Stomach (tissue), 9 donors: ENCODE measurements around the gene FSIP1. TPM values are rescaled to one million over a fixed set of nuclear protein-coding genes. Genes with fewer than 3 reads are reported as not detected.
A peak's percentile ranks its signal among the peaks of the same experiment; 100 is the strongest.

Experiments used
- DNase-seq, 2 donors: peaks; one replicate each; pipeline versions ENCODE4 v3.0.0 to v3.0.0-alpha.2; 2013 to 2019
- H3K27ac ChIP-seq, 5 donors: fragments of 200-600 bp in 4 of 5; sonication (generic) in 4 of 5; one replicate each; pipeline ENCODE4 v1.5.1; 2013 to 2019; ENCODE audit warnings: mild to moderate bottlenecking in 1 of 5, moderate library complexity in 1 of 5
- H3K27me3 ChIP-seq, 3 donors: fragments of 200-600 bp; sonication (generic); one replicate each; pipeline ENCODE4 v1.5.1; 2017 to 2019; ENCODE audit warnings: mixed run types in 1 of 3
- H3K36me3 ChIP-seq, 4 donors: fragments of 200-600 bp; sonication (generic); 1 replicate in 3 of 4; 2 replicates in 1 of 4; pipeline ENCODE4 v1.5.1; 2016 to 2019
- H3K4me1 ChIP-seq, 4 donors: fragments of 200-600 bp; sonication (generic); one replicate each; pipeline ENCODE4 v1.5.1; 2016 to 2019
- H3K4me3 ChIP-seq, 4 donors: fragments of 200-600 bp; sonication (generic) in 3 of 4; one replicate each; pipeline ENCODE4 v1.5.1; 2016 to 2019; ENCODE audit warnings: mild to moderate bottlenecking in 1 of 4
- H3K9me3 ChIP-seq, 4 donors: fragments of 200-600 bp; sonication (generic); one replicate each; pipeline ENCODE4 v1.5.1; 2016 to 2019
- EP300 ChIP-seq: sonication (generic); formaldehyde crosslinking; IDR thresholded peaks from one replicate; pipeline ENCODE4 v1.6.1; 2017; ENCODE audit warnings: antibody characterized with exemption
- POLR2A ChIP-seq, 4 donors: fragments of 450-650 bp; IDR thresholded peaks; one replicate each; pipeline ENCODE4 v1.6.1; 2016; ENCODE audit warnings: antibody characterized with exemption in 4 of 4, control low read depth in 2 of 4, mild to moderate bottlenecking in 1 of 4, moderate library complexity in 1 of 4
- POLR2AphosphoS5 ChIP-seq, 3 donors: sonication (generic); formaldehyde crosslinking; IDR thresholded peaks; one replicate each; pipeline ENCODE4 v1.6.1; 2016; ENCODE audit warnings: antibody characterized with exemption in 3 of 3
- WGBS, 5 donors: extraction: QIAGEN DNeasy Blood & Tissue Kit in 3 of 5; methylation state at CpG; one replicate each; pipeline versions ENCODE4 v1.1.5 to v1.1.7; 2013 to 2018; 5-methylcytosine and 5-hydroxymethylcytosine counted together
- intact Hi-C: fragments of 100-400 bp; cut with DNase I; formaldehyde crosslinking; loops from one replicate; pipeline ENCODE4 v1.15.1; 2023; ENCODE audit warnings: low total_unique reads
- polyA plus RNA-seq, 3 donors: library from polyadenylated mRNA; stranded (reverse); fragments of 200-250 nt; gene quantifications; one replicate each; pipeline ENCODE4 v1.2.3, GENCODE V29; 2013
- total RNA-seq, 5 donors: library from RNA; depleted of rRNA; stranded (reverse); fragments of >200 nt; gene quantifications; one replicate each; pipeline versions ENCODE4 v1.1.0 to v1.2.3, GENCODE V29; 2014 to 2016
- TF ChIP-seq, protein P1 (sequence below), 7 experiments: fragments of 450-650 bp in 4 of 7; fragments of 200-600 bp in 3 of 7; sonication (generic) in 3 of 7; IDR thresholded peaks; one replicate each; pipeline ENCODE4 v1.5.1; 2016 to 2019; ENCODE audit warnings: antibody characterized with exemption in 7 of 7, control low read depth in 2 of 7, mild to moderate bottlenecking in 1 of 7
- donor health status: healthy with polysubstance abuse.
- donor health status: Bipolar disorder and iron deficiency.
- donor health status: healthy.

Gene FSIP1
- total and polyA plus RNA-seq, 8 donors: 0.08 to 141 (median 0.66) TPM

DNA sequence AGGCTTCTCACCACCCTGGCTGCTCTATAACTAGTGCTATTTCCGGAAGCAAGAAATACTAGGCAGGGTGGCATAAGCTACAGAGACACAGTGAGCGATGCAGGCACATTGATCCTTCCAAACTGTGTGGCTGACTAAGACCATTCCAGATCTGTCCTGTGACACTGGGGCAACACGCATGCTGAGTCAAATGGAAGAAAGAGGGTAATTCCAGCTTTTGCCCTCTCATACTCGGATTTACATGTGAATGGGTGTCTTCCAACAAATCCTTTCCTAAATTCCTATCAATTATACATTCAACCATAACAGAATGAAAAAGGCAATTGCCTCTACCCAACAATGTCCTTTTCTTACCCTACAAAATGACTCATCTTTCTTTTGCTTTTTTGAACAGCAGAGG lies 5.1 kb downstream of the FSIP1 start:
- TF ChIP-seq, protein P1, sequence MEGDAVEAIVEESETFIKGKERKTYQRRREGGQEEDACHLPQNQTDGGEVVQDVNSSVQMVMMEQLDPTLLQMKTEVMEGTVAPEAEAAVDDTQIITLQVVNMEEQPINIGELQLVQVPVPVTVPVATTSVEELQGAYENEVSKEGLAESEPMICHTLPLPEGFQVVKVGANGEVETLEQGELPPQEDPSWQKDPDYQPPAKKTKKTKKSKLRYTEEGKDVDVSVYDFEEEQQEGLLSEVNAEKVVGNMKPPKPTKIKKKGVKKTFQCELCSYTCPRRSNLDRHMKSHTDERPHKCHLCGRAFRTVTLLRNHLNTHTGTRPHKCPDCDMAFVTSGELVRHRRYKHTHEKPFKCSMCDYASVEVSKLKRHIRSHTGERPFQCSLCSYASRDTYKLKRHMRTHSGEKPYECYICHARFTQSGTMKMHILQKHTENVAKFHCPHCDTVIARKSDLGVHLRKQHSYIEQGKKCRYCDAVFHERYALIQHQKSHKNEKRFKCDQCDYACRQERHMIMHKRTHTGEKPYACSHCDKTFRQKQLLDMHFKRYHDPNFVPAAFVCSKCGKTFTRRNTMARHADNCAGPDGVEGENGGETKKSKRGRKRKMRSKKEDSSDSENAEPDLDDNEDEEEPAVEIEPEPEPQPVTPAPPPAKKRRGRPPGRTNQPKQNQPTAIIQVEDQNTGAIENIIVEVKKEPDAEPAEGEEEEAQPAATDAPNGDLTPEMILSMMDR (IDR thresholded peaks at IDR 0.05): no peak
- TF ChIP-seq POLR2A (IDR thresholded peaks at IDR 0.05): no peak
- TF ChIP-seq POLR2AphosphoS5 (IDR thresholded peaks at IDR 0.05): no peak
- no peak for TF ChIP-seq EP300
- Histone ChIP-seq H3K36me3 (no peaks in the 10 kb centered on the region), H3K27me3 (no peaks in the 10 kb centered on the region), H3K27ac (no peak overlapping the region), H3K9me3 (no peaks in the 10 kb centered on the region), H3K4me1 (peaks cover 0 to 9% (median 3%) of the 10 kb centered on the region in 4 donors), H3K4me3 (no peak overlapping the region)
- no peak for DNase-seq
- intact Hi-C loops: no loop called here
- 70 to 79% (median 73%) methylated on average over 4 of the region's 4 CpGs for WGBS, 5 donors

DNA sequence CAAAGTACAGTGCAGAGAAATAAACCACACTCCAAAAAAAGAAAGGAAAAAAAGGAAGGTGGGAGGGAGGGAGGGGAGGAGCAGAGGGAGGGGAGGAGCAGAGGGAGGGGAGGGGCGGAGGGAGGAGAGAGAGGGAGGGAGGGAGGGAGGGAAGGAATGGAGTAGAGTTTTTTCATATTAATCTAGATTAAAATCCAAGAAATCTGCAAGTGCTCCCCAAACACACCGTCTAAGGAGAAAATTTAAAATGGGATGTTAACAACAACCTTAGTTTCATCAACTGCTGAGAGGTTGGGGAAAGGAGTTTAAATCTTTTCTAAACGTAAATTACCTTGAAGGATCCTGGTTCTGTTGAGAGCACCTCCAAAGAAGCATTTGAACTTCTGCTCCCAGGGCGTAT lies 6.6 kb downstream of the FSIP1 start:
- no peak overlapping the region for H3K4me3 ChIP-seq
- no peaks in the 10 kb centered on the region for H3K4me1 ChIP-seq
- no peaks in the 10 kb centered on the region for H3K9me3 ChIP-seq
- H3K36me3 ChIP-seq: no peaks in the 10 kb centered on the region
- TF ChIP-seq POLR2A (IDR thresholded peaks at IDR 0.05) (no peak), POLR2AphosphoS5 (IDR thresholded peaks at IDR 0.05) (no peak), EP300 (no peak)
- TF ChIP-seq, protein P1 (IDR thresholded peaks at IDR 0.05): no peak
- no peak for DNase-seq
- intact Hi-C loops: no loop called here
- no peaks in the 10 kb centered on the region for H3K27me3 ChIP-seq
- WGBS, 5 donors: 68 to 96% (median 90%) methylated on average over 3 to 4 of the region's 4 CpGs
- H3K27ac ChIP-seq: no peak overlapping the region

DNA sequence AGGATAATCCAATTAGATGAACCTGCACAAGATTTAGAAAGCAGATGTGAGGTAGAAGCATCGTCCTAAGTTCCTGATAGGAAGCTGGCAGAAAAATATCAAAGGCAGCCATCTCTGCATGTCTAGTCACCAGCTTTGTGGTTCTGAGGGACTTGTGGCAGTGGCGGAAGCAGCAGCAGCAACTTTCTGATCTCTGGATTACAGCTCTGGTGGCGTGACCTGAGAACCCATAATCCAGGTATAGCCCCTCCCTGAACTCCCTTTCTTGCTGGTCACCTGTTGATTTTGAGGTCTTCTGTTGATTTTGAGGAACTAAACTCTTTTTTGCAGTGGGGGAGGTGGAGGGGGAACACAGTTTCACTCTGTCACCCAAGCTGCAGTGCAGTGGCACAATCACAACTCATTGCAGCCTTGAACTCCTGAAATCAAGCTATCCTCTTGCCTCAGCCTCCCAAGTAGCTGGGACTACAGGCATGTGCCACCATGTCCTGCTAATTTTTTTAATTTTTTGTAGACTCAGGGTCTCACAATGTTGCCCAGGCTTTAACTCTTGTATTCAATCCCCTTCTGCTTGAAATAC lies 7.9 kb downstream of the FSIP1 start:
- Histone ChIP-seq H3K27me3 (no peaks in the 10 kb centered on the region), H3K36me3 (no peaks in the 10 kb centered on the region), H3K4me3 (no peak overlapping the region), H3K27ac (no peak overlapping the region), H3K9me3 (no peaks in the 10 kb centered on the region), H3K4me1 (no peaks in the 10 kb centered on the region)
- TF ChIP-seq POLR2AphosphoS5 (IDR thresholded peaks at IDR 0.05): no peak
- TF ChIP-seq EP300: no peak
- no peak for TF ChIP-seq POLR2A (IDR thresholded peaks at IDR 0.05)
- TF ChIP-seq, protein P1 (IDR thresholded peaks at IDR 0.05): no peak
- intact Hi-C loops: no loop called here
- DNase-seq: peak in 1 of 2 donors; percentile 41
- WGBS, 5 donors: 69 to 79% (median 78%) methylated on average over 3 of the region's 3 CpGs

DNA sequence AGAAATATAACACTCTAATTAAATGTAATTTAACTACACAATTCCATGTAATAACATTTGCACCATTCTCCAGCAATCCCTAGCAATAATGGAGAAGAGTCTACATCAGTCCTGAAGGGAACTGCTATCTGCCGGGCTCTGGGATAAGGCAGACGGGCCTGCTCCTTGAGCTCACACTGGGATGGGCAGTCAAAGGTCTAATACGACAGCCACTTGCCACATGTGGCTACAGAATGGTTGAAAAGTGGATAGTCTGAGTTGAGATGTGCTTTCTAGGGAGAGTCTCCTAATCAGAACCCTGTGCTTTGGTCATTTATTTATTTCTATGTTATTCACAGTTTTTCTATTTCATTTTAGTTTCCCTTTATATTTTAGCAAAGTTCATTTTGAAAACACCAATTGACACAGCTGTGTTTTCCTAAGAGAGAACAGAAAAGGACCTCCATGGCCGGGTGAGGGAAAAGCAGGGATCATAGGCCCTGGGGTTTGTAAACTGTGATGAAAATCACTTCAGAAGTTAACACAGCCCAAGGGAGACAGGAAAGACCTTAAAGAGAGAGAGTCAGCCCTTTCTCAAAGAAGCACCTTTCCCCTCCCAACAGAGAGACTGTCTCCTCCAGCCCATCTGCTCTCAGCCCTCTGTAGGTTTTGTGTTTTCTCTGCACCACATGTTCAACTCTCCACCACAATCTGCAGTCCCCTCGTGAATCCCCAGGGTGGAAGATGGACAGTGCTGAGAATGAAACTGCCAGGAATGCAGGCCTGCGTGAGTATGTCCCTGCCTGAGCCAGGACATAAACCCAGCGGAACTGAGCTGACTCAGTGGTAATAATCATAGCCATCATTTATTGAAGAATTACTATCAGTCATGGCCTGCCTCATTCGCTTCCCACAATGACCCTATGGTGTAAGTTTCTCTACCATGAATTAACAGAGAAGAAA lies 11.6 kb downstream of the FSIP1 start:
- Histone ChIP-seq H3K4me3 (no peak overlapping the region), H3K4me1 (no peaks in the 10 kb centered on the region), H3K9me3 (no peaks in the 10 kb centered on the region), H3K36me3 (no peaks in the 10 kb centered on the region), H3K27ac (peak overlapping the region; percentile 13 to 66 (median 57)), H3K27me3 (no peaks in the 10 kb centered on the region)
- peak in 1 of 2 donors; percentile 51 for DNase-seq
- WGBS, 5 donors: 51 to 74% (median 73%) methylated on average over 8 of the region's 8 CpGs
- TF ChIP-seq POLR2AphosphoS5 (IDR thresholded peaks at IDR 0.05) (peak in 1 of 3 donors; percentile 63), POLR2A (IDR thresholded peaks at IDR 0.05) (no peak)
- TF ChIP-seq, protein P1 (IDR thresholded peaks at IDR 0.05): no peak
- intact Hi-C loops: no loop called here
